IMR-90 (cell line): Measurements from ENCODE around the gene EPS15. TPM values are rescaled to one million over a fixed set of nuclear protein-coding genes. Genes with fewer than 3 reads are reported as not detected.

Experiments
- ATAC-seq: fragments of 200-7000 bp; cut with Tn5 transposase; 2 replicates; pipeline ENCODE4 v1.9.1; 2020; ENCODE audit warnings: low read depth, mild to moderate bottlenecking, moderate library complexity
- BruUV-seq: library from RNA; stranded (reverse); fragments of 400-500 nt; replicated peaks from 2 replicates; lab custom pipeline; 2021; lab: Mats Ljungman, UMichigan
- CTCF ChIA-PET: fragments of 300-600 bp; formaldehyde crosslinking; extraction: SDS; loops from one replicate; lab custom pipeline; 2021; ENCODE audit warnings: antibody characterized with exemption; lab: Yijun Ruan, JAX
- POLR2A ChIA-PET: fragments of 300-600 bp; sonication (Branson Sonifier 250); formaldehyde crosslinking; loops from one replicate; lab custom pipeline; 2022; ENCODE audit warnings: antibody characterized with exemption; ENCODE audit not compliant: unreplicated experiment; lab: Charles Lee
- DNase-seq: peaks from one replicate; pipeline ENCODE4 v3.0.0; 2013
- H2AFZ ChIP-seq: replicated peaks from 2 replicates; pipeline ENCODE3; 2013; ENCODE audit warnings: low read length, mild to moderate bottlenecking; ENCODE audit not compliant: poor library complexity
- H2AK5ac ChIP-seq: 2 replicates; pipeline ENCODE4 v1.6.1; 2013; ENCODE audit warnings: low read depth, low read length, inconsistent platforms
- H2AK9ac ChIP-seq: replicated peaks from 2 replicates; pipeline ENCODE3; 2013; ENCODE audit warnings: mild to moderate bottlenecking, low read depth, low read length, moderate library complexity; ENCODE audit not compliant: poor library complexity
- H2BK120ac ChIP-seq: 2 replicates; pipeline ENCODE4 v1.6.1; 2013; ENCODE audit warnings: low read depth, low read length, inconsistent platforms
- H2BK15ac ChIP-seq: 3 replicates; pipeline ENCODE4 v1.6.1; 2013; ENCODE audit warnings: low read depth, low read length, inconsistent platforms
- H2BK20ac ChIP-seq: 2 replicates; pipeline ENCODE4 v1.6.1; 2013; ENCODE audit warnings: low read depth, mild to moderate bottlenecking, inconsistent platforms, low read length, moderate library complexity
- H2BK5ac ChIP-seq: 2 replicates; pipeline ENCODE4 v1.6.1; 2013; ENCODE audit warnings: mild to moderate bottlenecking, low read depth, low read length, inconsistent platforms; ENCODE audit not compliant: poor library complexity, severe bottlenecking
- H3K14ac ChIP-seq: replicated peaks from 2 replicates; pipeline ENCODE4 v1.6.1; 2013; ENCODE audit warnings: low read depth, low read length, inconsistent platforms
- H3K18ac ChIP-seq: 2 replicates; pipeline ENCODE4 v1.6.1; 2013; ENCODE audit warnings: low read depth, low read length, control low read depth
- H3K23ac ChIP-seq: 2 replicates; pipeline ENCODE4 v1.6.1; 2013; ENCODE audit warnings: low read depth, low read length, inconsistent platforms
- H3K27ac ChIP-seq: 2 replicates; pipeline ENCODE4 v1.5.1; 2013; ENCODE audit warnings: mild to moderate bottlenecking, control low read depth, low read length; ENCODE audit not compliant: insufficient read depth
- H3K27me3 ChIP-seq: 2 replicates; pipeline ENCODE4 v1.6.1; 2013; ENCODE audit warnings: low read length; ENCODE audit not compliant: control insufficient read depth, insufficient read depth
- H3K36me3 ChIP-seq: 2 replicates; pipeline ENCODE4 v1.6.1; 2013; ENCODE audit warnings: low read length, mixed read lengths; ENCODE audit not compliant: control insufficient read depth, insufficient read depth
- H3K4ac ChIP-seq: 2 replicates; pipeline ENCODE4 v1.6.1; 2013; ENCODE audit warnings: low read depth, low read length, inconsistent platforms
- H3K4me1 ChIP-seq: 2 replicates; pipeline ENCODE4 v1.6.1; 2013; ENCODE audit warnings: low read length, mixed read lengths; ENCODE audit not compliant: control insufficient read depth, insufficient read depth
- H3K4me2 ChIP-seq: 2 replicates; pipeline ENCODE4 v1.6.1; 2013; ENCODE audit warnings: low read depth, mild to moderate bottlenecking, control low read depth, low read length, moderate library complexity
- H3K4me3 ChIP-seq: 2 replicates; pipeline ENCODE4 v1.5.1; 2013; ENCODE audit warnings: low read depth, mild to moderate bottlenecking, control low read depth, low read length, moderate library complexity; ENCODE audit not compliant: insufficient read depth
- H3K56ac ChIP-seq: 2 replicates; pipeline ENCODE4 v1.6.1; 2013; ENCODE audit warnings: low read length, inconsistent platforms; ENCODE audit not compliant: insufficient read depth; ENCODE audit errors: extremely low read depth
- H3K79me1 ChIP-seq, 2 experiments: 2 replicates each; pipeline ENCODE4 v1.6.1; 2013; ENCODE audit warnings: low read length in 2 of 2, inconsistent platforms in 1 of 2, low read depth in 1 of 2
- H3K9ac ChIP-seq: 2 replicates; pipeline ENCODE4 v1.6.1; 2013; ENCODE audit warnings: low read depth, low read length, control low read depth
- H3K9me1 ChIP-seq: 2 replicates; pipeline ENCODE4 v1.6.1; 2013; ENCODE audit warnings: low read length, inconsistent platforms; ENCODE audit not compliant: insufficient read depth
- H3K9me3 ChIP-seq: 2 replicates; pipeline ENCODE4 v1.6.1; 2013; ENCODE audit warnings: low read length; ENCODE audit not compliant: control insufficient read depth, insufficient read depth
- H4K20me1 ChIP-seq: 2 replicates; pipeline ENCODE4 v1.6.1; 2013; ENCODE audit warnings: low read length, inconsistent platforms; ENCODE audit not compliant: insufficient read depth
- H4K5ac ChIP-seq: 2 replicates; pipeline ENCODE4 v1.6.1; 2013; ENCODE audit warnings: mild to moderate bottlenecking, low read depth, low read length, control low read depth
- H4K8ac ChIP-seq, 2 experiments: 2 replicates each; pipeline ENCODE4 v1.6.1; 2013; ENCODE audit warnings: low read depth in 2 of 2, low read length in 2 of 2, control low read depth in 1 of 2, inconsistent platforms in 1 of 2
- H4K91ac ChIP-seq: 2 replicates; pipeline ENCODE4 v1.6.1; 2013; ENCODE audit warnings: low read depth, low read length, inconsistent platforms; ENCODE audit not compliant: insufficient read depth
- ELK1 ChIP-seq: fragments of 150-350 bp; IDR thresholded peaks from 2 replicates; pipeline ENCODE4 v1.6.1; 2016; ENCODE audit warnings: low read depth, mild to moderate bottlenecking, low read length, moderate library complexity, borderline replicate concordance
- RAD21 ChIP-seq: IDR thresholded peaks from 2 replicates; pipeline ENCODE4 v1.6.1; 2012; ENCODE audit warnings: low read length, improper control_type of control experiment
- RCOR1 ChIP-seq: IDR thresholded peaks from 2 replicates; pipeline ENCODE4 v1.6.1; 2012; ENCODE audit warnings: mild to moderate bottlenecking, low read length, improper control_type of control experiment; ENCODE audit not compliant: insufficient replicate concordance
- RFX5 ChIP-seq: IDR thresholded peaks from 2 replicates; pipeline ENCODE4 v1.8.0; 2012; ENCODE audit warnings: low read depth, mild to moderate bottlenecking, low read length, moderate library complexity
- USF2 ChIP-seq: fragments of 150-350 bp; IDR thresholded peaks from 2 replicates; pipeline ENCODE4 v1.6.1; 2017; ENCODE audit warnings: mild to moderate bottlenecking, antibody characterized with exemption, low read length, low read depth
- WGBS, 2 experiments: methylation state at CpG; one replicate each; pipeline versions ENCODE4 v1.1.5 to v1.1.7; 2013; ENCODE audit warnings: missing lambda C conversion rate in 2 of 2; ENCODE audit not compliant: insufficient read length in 1 of 2; ENCODE audit errors: extremely low coverage in 2 of 2; 5-methylcytosine and 5-hydroxymethylcytosine counted together
- dilution Hi-C: fragments of 300-500 bp; cut with HindIII; formaldehyde crosslinking; loops from one replicate; pipeline ENCODE4 v1.14.3; 2018; ENCODE audit warnings: low sequenced_read_pairs; ENCODE audit not compliant: unreplicated experiment
- in situ Hi-C: fragments of 300-500 bp; cut with MboI; formaldehyde crosslinking; loops from 3 replicates; pipeline ENCODE4 v1.14.3; 2019; ENCODE audit warnings: low sequenced_read_pairs, inconsistent platforms, mixed read lengths
- intact Hi-C: fragments of 100-400 bp; cut with micrococcal nuclease; formaldehyde crosslinking; loops from 2 replicates; pipeline ENCODE4 v1.10.0; 2022
- polyA plus RNA-seq, 3 experiments: library from polyadenylated mRNA; depleted of rRNA; stranded (reverse); fragments of >200 nt; gene quantifications; 2 replicates each; pipeline ENCODE4 v1.2.3, GENCODE V29; 2012; ENCODE audit warnings: low replicate concordance in 1 of 3
- total RNA-seq: library from RNA; depleted of rRNA; stranded (reverse); fragments of >200 nt; gene quantifications from 2 replicates; pipeline ENCODE4 v1.2.3, GENCODE V29; 2012

The EPS15 gene
- total and polyA plus RNA-seq, 2 of the 4 experiments (the other 2 are of a cell fraction), result 17.6 to 38.0 TPM

- H4K91ac ChIP-seq, result no peak overlapping the region
- BruUV-seq, result no TSS peak
- no peak overlapping the region for H2AK5ac ChIP-seq
- intact Hi-C loops, result no loop called here
- DNase-seq, result no peak
- no peaks in the 10 kb centered on the region for H4K20me1 ChIP-seq
- no peak overlapping the region for H3K27ac ChIP-seq
- no peak overlapping the region for H3K23ac ChIP-seq
- H3K9me1 ChIP-seq, result no peaks in the 10 kb centered on the region
- H3K4ac ChIP-seq, result no peak overlapping the region
- no peak overlapping the region for H3K18ac ChIP-seq
- no peak overlapping the region for H3K56ac ChIP-seq
- H3K27me3 ChIP-seq, result no peaks in the 10 kb centered on the region
- no peak overlapping the region for H2BK5ac ChIP-seq
- TF ChIP-seq ELK1, result no peak
- no peak for TF ChIP-seq RCOR1
- TF ChIP-seq RAD21, result no peak
- no peak for TF ChIP-seq USF2
- no peak for TF ChIP-seq RFX5
- H2BK15ac ChIP-seq, result no peak overlapping the region
- no peak overlapping the region; the same call in 1 of the 2 replicates for H3K4me2 ChIP-seq
- dilution Hi-C loops, result no loop called here
- no peak overlapping the region for H4K8ac ChIP-seq
- no peak overlapping the region for H3K4me3 ChIP-seq
- no peak overlapping the region for H2AFZ ChIP-seq
- no peak overlapping the region for H2BK20ac ChIP-seq
- 0 out of 2 replicates have a peak, but pooled peaks cover 1% of the 10 kb centered on the region for H3K36me3 ChIP-seq
- H2AK9ac ChIP-seq, result no peak overlapping the region
- H2BK120ac ChIP-seq, result no peak overlapping the region
- H3K9me3 ChIP-seq, result no peaks in the 10 kb centered on the region
- no peak overlapping the region for H3K14ac ChIP-seq
- in situ Hi-C loops, result no loop called here
- H3K4me1 ChIP-seq, result peaks cover 8% of the 10 kb centered on the region
- no CpG with 5 or more reads among the region's 1 CpG for WGBS, 2 experiments
- POLR2A ChIA-PET, result no interaction called here
- no peak overlapping the region for H3K9ac ChIP-seq
- CTCF ChIA-PET, result interaction anchor here (0.6 kb wide), 1 partner anchor 70 kb away, joined by 4 read pairs; no protein-coding TSS in a partner anchor
- H3K79me1 ChIP-seq, result peaks cover 0 to 3% of the 10 kb centered on the region in 2 experiments; a peak in 3 of 4 replicates
- no peak for ATAC-seq
- no peak overlapping the region for H4K5ac ChIP-seq
Measured at GRCh38 chr1:51442616-51443015, 76.5 kb downstream of the EPS15 start.
